HG02759 (cell line): ENCODE data around the gene CACNA2D3.

Experiments
- ATAC-seq: cut with Tn5 transposase; IDR thresholded peaks from one replicate; pipeline ENCODE4 v1.9.1; 2021; ENCODE audit warnings: mild to moderate bottlenecking, moderate library complexity; ENCODE audit not compliant: unreplicated experiment

Gene CACNA2D3

DNA sequence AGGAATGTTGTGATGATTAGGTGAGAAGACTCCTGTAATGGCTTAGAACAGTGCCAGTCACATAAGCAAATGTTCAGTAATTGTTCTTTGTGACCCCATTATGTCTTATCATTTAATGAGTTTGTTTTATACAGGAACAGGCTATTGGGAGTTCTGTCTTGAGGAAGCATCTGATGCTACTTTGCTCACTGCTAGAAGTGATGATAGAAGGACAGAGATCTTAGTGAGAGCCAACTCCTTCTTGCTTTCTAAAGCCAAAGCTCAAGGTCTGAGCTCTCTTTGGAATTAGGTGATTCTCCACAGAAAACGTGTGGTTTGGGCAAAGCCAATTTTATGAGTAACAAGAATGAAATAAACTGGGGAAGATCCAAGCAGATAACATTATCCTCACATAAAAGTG, 590.7 kb downstream of the CACNA2D3 start:
- ATAC-seq, result no peak

DNA sequence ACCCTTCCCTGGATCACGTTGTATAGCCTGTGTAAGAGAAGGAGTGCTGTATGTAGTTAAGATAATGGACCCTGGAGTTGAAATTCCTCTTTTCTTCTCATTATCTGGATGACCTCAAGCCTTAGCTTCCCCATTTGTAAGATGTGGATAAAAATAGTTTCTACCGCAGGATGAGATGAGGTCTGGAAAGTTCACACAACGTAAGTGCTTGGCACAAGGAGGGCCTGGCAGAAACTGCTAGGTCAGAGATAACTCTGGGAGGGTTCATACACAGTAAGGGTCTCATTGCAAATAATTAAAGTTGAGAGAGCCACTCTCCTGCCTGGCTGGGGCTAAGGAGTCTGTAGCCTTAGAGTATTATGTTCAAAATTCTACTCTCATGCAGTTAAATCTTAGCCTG, 591.1 kb downstream of the CACNA2D3 start:
- ATAC-seq, result no peak

DNA sequence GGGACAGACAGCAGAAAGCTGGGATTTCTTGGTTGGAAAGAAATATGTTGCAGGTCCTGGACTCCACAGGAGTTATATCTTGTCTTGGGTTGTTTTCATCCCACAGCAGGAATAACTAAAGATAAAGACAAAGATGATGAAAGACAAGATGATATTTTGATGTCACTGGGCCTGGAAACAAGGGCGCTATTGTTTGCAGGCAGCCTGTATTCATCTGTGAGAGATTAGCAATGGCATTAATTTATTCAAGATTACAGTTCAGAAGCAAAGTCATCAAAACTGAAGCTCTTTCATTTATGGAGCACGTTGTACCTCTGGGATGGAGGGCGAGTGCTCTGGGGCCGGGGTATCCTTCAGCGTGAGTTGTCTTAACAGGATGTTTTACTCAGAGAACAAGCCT, 591.7 kb downstream of the CACNA2D3 start:
- no peak for ATAC-seq

DNA sequence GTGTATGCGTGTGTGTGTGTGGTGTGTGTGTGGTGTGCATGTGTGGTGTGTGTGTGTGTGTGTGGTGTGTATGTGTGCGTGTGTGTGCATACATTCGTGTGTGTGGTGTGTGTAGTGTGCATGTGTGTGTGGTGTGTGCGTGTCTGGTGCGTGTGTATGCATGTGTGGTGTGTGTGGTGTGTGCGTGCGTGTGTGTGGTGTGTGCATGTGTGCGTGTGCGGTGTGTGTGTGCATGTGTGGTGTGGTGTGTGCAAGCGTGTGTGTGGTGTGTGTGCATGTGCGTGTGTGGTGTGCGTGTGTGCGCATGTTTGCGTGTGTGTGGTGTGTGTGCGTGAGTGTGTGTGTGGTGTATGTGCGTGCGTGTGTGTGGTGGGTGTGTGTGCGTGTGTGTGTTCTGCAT, 595.2 kb downstream of the CACNA2D3 start:
- ATAC-seq, result no peak

DNA sequence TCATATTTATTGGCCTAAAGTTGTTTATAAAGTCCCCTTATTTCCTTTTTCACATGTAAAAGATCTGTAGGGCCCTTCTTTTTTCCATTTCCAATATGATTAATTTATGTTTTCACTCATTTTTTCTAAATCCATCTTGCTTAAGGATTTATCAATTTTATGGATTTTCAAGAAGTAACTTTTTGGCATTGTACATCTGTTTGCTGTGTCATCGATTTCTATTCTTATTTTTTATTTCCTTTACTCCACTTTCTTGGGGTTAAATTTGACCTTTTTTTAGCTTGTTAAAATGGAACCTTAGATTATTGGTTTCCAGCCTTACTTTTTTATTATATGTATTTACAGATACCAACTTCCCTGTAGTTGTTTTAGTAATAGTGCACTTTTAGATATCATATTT, 597.6 kb downstream of the CACNA2D3 start:
- ATAC-seq, result no peak

DNA sequence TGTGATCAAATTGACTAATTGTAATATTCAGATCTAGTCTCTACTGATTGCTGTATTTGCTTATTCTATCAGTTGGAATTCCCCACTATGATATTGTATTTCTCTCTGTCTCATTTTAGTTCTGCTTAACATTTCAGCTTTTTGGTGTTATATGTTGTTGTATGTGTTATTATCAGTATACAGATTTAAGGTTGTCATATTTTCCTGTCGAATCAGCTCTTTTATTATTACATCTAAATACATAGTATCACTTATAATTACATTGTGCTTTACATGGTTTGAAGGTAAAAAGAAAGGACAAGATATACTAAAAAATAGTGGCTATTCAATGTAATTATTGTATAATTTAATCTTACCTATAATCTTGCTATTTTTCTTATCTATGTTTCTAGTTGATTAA, 598.3 kb downstream of the CACNA2D3 start:
- ATAC-seq, result no peak

DNA sequence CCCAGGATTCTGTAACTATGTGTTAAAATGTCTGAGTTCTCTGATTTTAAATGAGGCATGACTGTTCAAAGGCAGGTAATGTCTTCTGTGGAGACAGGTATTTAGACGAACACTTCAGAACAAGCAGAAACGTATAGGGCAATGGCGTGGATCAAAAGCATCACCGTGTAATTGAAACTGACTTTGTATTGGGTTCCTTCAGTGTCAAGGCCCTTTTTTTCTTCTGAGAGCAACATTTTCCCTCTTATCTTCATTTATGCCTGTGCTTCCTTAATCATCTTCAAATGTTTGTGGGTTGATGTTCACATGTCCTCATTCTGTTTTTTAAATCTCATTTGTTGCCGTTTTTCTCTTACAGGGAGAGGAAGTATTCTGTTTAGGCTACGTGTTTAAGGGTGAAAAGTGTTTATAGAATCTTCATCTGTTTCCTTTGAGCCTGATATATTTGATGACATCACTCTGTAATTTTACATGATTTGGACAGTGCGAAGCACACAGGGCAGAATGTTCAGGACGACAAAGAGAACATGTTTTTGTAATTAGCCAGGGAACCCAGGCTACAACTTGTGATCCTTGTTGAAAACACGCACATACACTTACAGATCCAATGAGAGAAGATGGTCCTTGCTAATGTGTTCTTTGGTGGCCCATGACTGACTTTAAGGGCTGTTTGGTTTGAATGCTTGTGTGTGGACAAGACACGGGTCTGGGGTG, 609.5 kb downstream of the CACNA2D3 start:
- no peak for ATAC-seq

DNA sequence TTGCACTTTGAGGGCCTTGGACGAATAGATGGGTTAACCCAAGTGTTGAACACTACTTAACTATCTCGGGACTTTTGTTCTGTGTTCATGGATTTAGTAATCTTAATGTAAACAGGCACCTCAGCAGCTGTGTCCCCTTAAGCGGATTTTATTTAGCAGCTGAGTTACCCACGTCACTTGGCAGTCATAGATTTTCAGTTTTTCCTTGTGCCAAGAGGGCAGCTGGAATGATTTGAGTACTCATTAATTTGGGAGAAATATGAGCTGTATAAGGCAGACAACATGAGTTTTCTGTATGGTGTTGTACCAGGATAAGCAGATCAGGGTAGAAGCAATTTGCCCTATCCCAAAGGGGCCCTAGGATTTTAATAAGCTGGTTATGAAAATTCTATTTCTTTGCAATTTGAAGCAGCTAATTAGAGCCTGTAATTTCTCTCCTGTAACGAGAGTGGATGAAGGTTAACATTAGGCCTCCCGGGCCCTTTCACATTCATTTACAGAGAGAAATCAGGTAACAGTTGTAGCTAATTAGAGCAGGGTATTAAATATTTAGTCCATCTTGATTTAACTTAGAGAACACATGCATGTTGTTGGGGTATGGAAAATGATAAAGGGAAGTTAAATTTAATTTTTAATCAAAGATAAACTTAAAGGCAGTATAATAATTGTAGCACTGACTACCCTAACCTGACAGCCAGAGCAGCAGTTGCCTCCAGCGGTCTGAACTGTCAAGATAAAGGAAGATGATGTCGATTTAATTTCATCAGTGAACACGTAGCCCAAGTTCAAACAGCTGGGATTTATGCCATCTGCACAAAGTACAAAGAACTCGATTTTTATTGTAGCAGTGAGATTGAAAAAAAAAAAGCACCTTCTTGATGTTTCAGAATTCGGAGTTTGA, 611.0 kb downstream of the CACNA2D3 start:
- no peak for ATAC-seq

DNA sequence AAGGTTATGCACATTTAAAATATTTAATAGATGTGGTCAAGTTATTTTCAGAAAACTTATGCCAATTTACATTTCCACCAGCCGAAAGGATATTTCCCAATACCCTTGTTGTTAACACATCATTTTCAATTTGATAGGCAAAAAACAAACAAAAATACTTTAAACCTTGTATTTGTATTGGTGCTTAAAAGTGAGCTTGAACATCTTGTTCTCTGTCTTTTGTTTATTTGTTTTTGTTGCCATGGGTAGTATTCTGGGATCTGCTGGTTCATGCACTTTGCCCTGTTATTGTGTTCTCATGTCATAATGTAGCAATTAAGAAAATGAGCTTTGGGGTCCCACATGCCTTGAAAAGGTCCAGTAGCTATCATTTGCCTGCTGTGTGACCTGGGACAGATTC, 614.1 kb downstream of the CACNA2D3 start:
- ATAC-seq, result no peak

DNA sequence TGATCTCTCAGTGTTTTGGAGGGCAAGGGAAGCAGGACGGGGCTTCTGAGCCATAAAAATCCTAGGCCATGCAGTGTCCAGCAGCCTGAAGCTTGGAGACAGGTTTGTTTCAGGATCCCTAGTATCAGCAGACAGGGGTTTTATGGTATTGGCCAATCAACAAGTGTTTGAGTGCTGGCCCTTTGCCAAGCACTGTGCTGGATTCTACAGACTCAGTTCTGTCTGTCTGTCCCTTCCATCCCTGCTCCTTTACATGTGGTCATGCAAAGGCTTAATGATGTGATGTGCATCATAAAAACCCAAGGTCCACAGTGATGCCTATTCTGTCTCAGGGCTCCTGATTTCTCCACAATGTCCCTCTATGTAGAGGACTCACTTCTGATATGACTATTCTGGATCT, 621.4 kb downstream of the CACNA2D3 start:
- no peak for ATAC-seq

DNA sequence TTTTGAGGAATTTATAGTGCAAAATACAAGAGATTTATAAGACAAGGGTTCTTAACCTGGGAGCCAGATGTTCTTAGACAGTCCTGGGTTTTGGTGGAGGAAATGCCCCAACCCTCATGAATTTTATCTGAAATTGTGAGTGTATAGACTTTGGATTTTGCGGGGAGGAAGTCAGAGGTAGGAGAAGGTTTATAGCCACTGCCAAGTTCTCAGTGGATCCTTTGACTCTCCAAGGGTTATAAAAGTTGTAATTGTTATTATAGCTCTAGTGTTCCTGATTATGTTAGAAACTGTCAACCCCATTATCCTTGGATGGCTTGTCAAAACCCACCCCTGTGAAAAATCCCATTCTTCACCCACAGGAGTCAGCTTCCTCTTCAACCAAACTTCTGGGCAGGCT, 621.9 kb downstream of the CACNA2D3 start:
- ATAC-seq, result no peak

DNA sequence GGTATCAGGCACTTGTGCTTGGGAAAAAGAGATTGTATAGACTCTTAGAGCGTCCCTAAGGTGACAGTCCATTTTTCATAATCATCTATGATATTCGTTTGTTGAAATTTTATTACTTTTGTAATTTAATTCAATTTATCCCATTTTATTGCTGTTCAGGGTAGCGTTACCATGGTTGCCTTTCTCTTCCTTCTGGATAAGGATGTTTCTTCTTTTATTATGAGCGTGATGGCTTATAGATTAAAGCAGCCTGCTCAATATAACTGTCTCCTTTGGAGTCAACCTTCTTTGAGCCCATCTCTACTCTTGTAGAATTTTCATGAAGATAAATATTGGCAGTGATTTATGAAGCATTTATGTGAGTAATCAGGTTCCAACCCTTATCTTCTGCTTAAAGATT, 623.5 kb downstream of the CACNA2D3 start:
- ATAC-seq, result no peak

DNA sequence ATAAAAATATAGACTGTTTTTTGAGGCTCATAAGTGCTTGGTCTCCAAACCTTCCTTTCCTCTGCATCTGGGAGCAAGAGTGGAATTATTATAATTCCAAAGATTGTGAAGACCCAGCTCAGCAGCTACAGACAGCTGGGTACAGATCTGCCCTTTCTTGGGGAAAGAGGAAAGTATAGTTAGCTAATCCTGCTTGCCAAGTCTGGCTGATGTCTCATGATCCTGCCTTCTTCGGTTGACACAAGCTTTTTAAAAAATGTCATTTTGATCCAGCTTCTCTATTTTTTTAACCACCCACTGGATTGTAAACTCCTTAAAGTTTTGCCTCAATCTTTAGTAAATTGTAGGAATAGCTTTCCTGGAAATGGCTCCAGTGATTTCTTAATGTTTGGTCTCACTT, 624.4 kb downstream of the CACNA2D3 start:
- no peak for ATAC-seq

DNA sequence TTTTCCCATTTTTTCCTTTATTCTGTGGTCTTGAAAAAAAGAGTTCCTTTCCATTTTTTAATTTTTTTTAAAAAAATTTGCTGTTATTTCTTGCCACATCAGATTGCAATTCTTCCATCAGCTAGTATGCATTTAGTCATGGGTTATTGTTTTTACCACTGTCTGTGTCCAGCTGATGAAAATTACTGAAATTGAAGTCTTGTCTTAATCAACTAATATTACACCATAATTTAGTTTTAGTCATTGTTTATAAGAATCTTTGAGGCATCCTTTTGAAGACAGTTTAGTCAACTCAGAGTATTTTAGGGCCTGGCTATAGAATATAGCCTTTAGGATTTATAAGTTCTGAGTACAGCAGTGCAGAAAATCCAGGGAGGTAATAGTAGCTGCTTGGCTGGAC, 633.4 kb downstream of the CACNA2D3 start:
- ATAC-seq, result no peak

DNA sequence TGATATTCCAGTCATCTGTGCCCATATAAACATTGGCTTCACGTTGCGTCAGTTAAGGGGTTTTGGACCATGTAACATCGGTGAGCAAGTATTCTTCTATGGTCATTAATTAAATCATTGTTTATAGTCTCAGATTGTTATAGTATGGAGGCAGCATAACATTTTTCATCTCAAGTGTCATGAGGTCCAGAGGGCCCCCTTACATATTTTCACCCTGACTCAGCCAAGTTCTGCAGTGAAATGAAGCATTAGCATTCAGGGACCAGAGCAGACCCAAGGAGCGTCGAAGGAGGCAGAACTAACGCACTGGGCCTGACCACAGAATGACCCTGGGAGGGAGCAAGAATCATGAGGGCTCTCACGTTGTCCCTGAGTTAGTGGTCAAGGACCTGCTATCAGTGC, 634.0 kb downstream of the CACNA2D3 start:
- ATAC-seq, result no peak

DNA sequence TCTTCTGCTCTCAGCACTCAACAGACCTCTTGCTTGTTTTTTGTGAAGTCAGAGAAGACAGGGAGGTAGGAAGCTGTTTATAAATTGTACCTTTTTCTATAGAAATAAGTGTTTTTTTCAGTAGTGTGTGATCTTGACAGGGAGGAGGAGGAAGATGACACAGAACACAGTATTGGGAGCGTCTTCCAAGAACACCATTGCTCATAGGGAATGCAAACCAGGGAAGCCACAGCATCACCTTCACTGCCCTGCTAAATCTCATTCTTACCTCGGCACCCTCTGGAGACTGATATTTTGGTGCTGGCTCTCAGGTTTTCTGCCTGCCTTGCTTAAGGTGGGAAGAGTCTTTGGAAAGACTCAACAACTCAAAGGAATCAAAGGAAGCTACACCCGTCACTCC, 636.1 kb downstream of the CACNA2D3 start:
- ATAC-seq, result no peak

DNA sequence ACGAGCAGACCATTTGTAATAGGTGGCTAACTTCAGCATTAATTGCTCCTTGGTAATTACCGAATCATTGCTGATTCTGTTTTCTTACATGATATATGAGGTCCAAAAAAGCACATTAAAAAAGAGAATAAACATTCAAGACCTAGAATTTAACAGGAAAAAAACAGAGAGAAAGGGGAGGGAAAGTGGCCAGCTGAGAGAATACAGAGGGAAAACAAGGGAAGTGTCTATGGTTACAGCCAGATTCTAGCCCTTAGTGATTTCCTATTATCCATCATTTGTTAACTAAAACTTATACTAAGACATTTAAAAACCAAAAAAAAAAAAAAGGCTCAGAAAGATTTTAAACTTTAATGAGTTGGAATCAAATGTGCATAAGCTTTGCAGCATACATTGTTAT, 636.8 kb downstream of the CACNA2D3 start:
- no peak for ATAC-seq

DNA sequence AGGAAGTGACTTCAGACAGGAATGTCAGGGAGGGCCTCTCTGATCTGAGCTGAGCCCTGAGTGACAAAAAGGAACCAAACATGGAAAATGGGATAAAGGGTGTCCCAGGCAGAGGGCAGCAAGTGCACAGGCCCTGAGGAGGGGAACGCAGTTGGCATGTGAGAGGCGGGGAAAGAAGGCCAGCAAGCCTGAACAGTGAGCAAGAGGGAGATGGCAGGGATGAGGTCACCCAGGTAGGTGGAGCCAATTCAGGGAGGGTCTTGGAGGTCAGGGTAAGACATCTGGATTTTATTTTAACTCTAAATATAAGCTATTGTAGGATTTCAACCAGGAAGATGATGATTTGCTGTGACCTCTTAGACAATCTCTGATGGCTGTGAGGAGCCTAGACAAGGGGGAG, 637.8 kb downstream of the CACNA2D3 start:
- no peak for ATAC-seq

DNA sequence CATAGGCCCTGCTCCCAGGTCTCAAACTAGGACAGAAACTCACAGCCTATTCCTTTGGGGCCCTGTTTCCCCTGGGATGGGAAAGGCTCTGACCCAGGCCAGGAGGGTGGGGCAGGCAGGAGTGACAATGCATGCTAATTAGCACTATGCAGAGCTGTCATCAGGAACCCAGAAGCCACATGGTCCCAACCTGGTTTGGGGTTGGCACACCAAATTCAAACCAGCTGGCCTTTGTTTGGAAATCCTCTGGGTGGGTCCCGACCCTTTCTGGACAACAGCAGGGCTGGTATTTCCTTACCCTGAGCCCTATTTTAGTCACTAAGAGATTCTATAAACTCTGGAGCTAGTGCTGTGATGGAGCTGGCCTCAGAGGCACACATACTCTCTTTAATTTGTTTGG, 639.3 kb downstream of the CACNA2D3 start:
- ATAC-seq, result no peak

DNA sequence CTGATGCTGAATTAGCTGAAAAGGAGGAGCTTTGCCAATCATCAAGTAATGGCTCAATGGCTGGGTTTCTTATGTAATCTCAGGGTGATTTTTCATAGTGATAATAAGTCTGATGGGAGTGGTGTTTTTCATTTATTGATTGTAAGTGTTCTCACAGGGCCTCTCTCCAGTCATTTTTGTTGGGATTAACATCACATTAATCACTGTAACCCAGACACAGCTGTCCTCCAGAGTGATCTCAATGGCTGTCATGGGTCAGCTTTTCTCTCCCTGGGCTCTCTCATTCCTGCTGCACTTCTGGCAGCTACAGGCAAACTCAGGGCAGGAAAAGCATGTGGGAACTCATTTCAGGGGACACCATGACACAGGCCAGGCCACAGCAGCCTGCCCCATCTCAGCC, 642.6 kb downstream of the CACNA2D3 start:
- ATAC-seq, result no peak

DNA sequence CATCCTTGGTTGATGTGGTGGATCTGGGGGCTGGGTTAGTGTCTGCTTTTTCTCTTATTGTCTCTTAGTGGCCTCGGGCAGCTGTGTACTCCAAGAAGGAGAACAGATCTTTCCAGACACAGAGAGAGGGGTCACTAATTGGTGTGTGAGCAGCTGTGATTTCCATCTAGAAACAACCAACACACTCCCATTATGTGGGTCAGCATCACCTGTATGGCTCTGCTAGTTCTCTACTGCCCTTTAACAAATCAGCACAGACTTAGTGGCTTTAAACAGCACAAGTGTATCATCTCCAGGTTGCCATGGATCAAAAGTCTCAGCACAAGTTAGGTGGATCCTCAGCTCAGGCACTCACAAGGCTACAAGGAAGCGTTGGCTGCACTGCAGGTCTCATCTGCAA, 648.7 kb downstream of the CACNA2D3 start:
- ATAC-seq, result no peak

DNA sequence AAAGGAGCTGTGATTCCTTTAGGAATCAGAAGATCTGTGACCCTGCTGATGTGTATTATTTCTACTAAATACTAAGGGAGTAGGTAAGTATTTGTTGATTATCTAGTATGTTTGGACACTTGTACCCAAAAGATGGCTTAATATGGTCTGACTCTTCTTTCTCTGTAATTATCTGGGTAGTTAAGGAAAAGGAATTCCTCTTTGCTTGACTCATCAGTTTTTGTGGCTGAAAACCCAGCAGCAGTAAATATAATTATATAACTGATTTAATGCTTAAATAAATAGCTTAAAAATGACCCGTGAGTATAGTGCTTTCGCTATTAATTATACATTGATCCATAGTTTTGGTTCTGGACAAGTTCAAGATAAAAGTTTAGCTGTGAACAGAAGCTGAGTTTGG, 649.7 kb downstream of the CACNA2D3 start:
- ATAC-seq, result no peak
